ENCODE results near the gene UNKL.

Gene UNKL

GRCh38 chr16:1432388-1433262, 18.1 kb upstream of the UNKL start:
- Histone ChIP-seq H3K4me3 (ENCODE audit: insufficient read depth, low read depth, low read length, poor library complexity, severe bottlenecking) (no peak overlapping the region), H3K4me1 (ENCODE audit: control insufficient read depth, insufficient read depth, low read length, poor library complexity, severe bottlenecking) (no peaks in the 10 kb centered on the region), H3K36me3 (ENCODE audit: control insufficient read depth, insufficient read depth, low read length) (no peaks in the 10 kb centered on the region), H3K9me3 (ENCODE audit: control insufficient read depth, low read length) (no peaks in the 10 kb centered on the region), H3K27ac (ENCODE audit: insufficient read depth, low read length, poor library complexity, severe bottlenecking) (no peak overlapping the region), H3K27me3 (replicated peaks; ENCODE audit: control insufficient read depth, insufficient read depth, low read length, poor library complexity, severe bottlenecking) (no peaks in the 10 kb centered on the region)
- no peak for DNase-seq

- Histone ChIP-seq H3K4me1 (ENCODE audit: control insufficient read depth, insufficient read depth, low read length, poor library complexity, severe bottlenecking) (no peaks in the 10 kb centered on the region), H3K36me3 (ENCODE audit: control insufficient read depth, insufficient read depth, low read length) (no peaks in the 10 kb centered on the region), H3K27ac (ENCODE audit: insufficient read depth, low read length, poor library complexity, severe bottlenecking) (no peak overlapping the region), H3K27me3 (replicated peaks; ENCODE audit: control insufficient read depth, insufficient read depth, low read length, poor library complexity, severe bottlenecking) (no peaks in the 10 kb centered on the region), H3K4me3 (ENCODE audit: insufficient read depth, low read depth, low read length, poor library complexity, severe bottlenecking) (no peak overlapping the region), H3K9me3 (ENCODE audit: control insufficient read depth, low read length) (no peaks in the 10 kb centered on the region)
- no peak for DNase-seq
Measured at GRCh38 chr16:1431497-1432270, 17.2 kb upstream of the UNKL start.

GRCh38 chr16:1430759-1431496, 16.4 kb upstream of the UNKL start, which contains the start of gene PERCC1:
TSS of gene PERCC1 (plus strand) at chr16:1431078. CDS start at chr16:1432594, 1,516 bp downstream.
- no peak for DNase-seq
- no peaks in the 10 kb centered on the region for H3K4me1 ChIP-seq (ENCODE audit: control insufficient read depth, insufficient read depth, low read length, poor library complexity, severe bottlenecking)
- H3K27me3 ChIP-seq (replicated peaks; ENCODE audit: control insufficient read depth, insufficient read depth, low read length, poor library complexity, severe bottlenecking) = no peaks in the 10 kb centered on the region
- no peaks in the 10 kb centered on the region for H3K9me3 ChIP-seq (ENCODE audit: control insufficient read depth, low read length)
- no peak within 1 kb of the TSS for H3K4me3 ChIP-seq (ENCODE audit: insufficient read depth, low read depth, low read length, poor library complexity, severe bottlenecking)
- no peaks in the 10 kb centered on the region for H3K36me3 ChIP-seq (ENCODE audit: control insufficient read depth, insufficient read depth, low read length)
- no peak within 1 kb of the TSS for H3K27ac ChIP-seq (ENCODE audit: insufficient read depth, low read length, poor library complexity, severe bottlenecking)

GRCh38 chr16:1430214-1430758, 15.8 kb upstream of the UNKL start:
- Histone ChIP-seq H3K4me3 (ENCODE audit: insufficient read depth, low read depth, low read length, poor library complexity, severe bottlenecking) (no peak overlapping the region), H3K27me3 (replicated peaks; ENCODE audit: control insufficient read depth, insufficient read depth, low read length, poor library complexity, severe bottlenecking) (no peaks in the 10 kb centered on the region), H3K36me3 (ENCODE audit: control insufficient read depth, insufficient read depth, low read length) (no peaks in the 10 kb centered on the region), H3K9me3 (ENCODE audit: control insufficient read depth, low read length) (no peaks in the 10 kb centered on the region), H3K27ac (ENCODE audit: insufficient read depth, low read length, poor library complexity, severe bottlenecking) (no peak overlapping the region), H3K4me1 (ENCODE audit: control insufficient read depth, insufficient read depth, low read length, poor library complexity, severe bottlenecking) (no peaks in the 10 kb centered on the region)
- DNase-seq = no peak

- no peak overlapping the region for H3K4me3 ChIP-seq (ENCODE audit: insufficient read depth, low read depth, low read length, poor library complexity, severe bottlenecking)
- H3K4me1 ChIP-seq (ENCODE audit: control insufficient read depth, insufficient read depth, low read length, poor library complexity, severe bottlenecking) = no peaks in the 10 kb centered on the region
- DNase-seq = no peak
- no peaks in the 10 kb centered on the region for H3K36me3 ChIP-seq (ENCODE audit: control insufficient read depth, insufficient read depth, low read length)
- no peaks in the 10 kb centered on the region for H3K9me3 ChIP-seq (ENCODE audit: control insufficient read depth, low read length)
- H3K27me3 ChIP-seq (replicated peaks; ENCODE audit: control insufficient read depth, insufficient read depth, low read length, poor library complexity, severe bottlenecking) = no peaks in the 10 kb centered on the region
- no peak overlapping the region for H3K27ac ChIP-seq (ENCODE audit: insufficient read depth, low read length, poor library complexity, severe bottlenecking)
Measured at GRCh38 chr16:1429631-1430030, 15.1 kb upstream of the UNKL start.

GRCh38 chr16:1429012-1429411, 14.5 kb upstream of the UNKL start:
- Histone ChIP-seq H3K4me3 (ENCODE audit: insufficient read depth, low read depth, low read length, poor library complexity, severe bottlenecking) (no peak overlapping the region), H3K4me1 (ENCODE audit: control insufficient read depth, insufficient read depth, low read length, poor library complexity, severe bottlenecking) (no peaks in the 10 kb centered on the region), H3K36me3 (ENCODE audit: control insufficient read depth, insufficient read depth, low read length) (no peaks in the 10 kb centered on the region), H3K27me3 (replicated peaks; ENCODE audit: control insufficient read depth, insufficient read depth, low read length, poor library complexity, severe bottlenecking) (no peaks in the 10 kb centered on the region), H3K27ac (ENCODE audit: insufficient read depth, low read length, poor library complexity, severe bottlenecking) (no peak overlapping the region), H3K9me3 (ENCODE audit: control insufficient read depth, low read length) (no peaks in the 10 kb centered on the region)
- no peak for DNase-seq

GRCh38 chr16:1428511-1428910, 14.0 kb upstream of the UNKL start:
- Histone ChIP-seq H3K27ac (ENCODE audit: insufficient read depth, low read length, poor library complexity, severe bottlenecking) (no peak overlapping the region), H3K27me3 (replicated peaks; ENCODE audit: control insufficient read depth, insufficient read depth, low read length, poor library complexity, severe bottlenecking) (no peaks in the 10 kb centered on the region), H3K36me3 (ENCODE audit: control insufficient read depth, insufficient read depth, low read length) (no peaks in the 10 kb centered on the region), H3K4me1 (ENCODE audit: control insufficient read depth, insufficient read depth, low read length, poor library complexity, severe bottlenecking) (no peaks in the 10 kb centered on the region), H3K9me3 (ENCODE audit: control insufficient read depth, low read length) (no peaks in the 10 kb centered on the region), H3K4me3 (ENCODE audit: insufficient read depth, low read depth, low read length, poor library complexity, severe bottlenecking) (no peak overlapping the region)
- no peak for DNase-seq

- Histone ChIP-seq H3K27ac (ENCODE audit: insufficient read depth, low read length, poor library complexity, severe bottlenecking) (no peak overlapping the region), H3K4me1 (ENCODE audit: control insufficient read depth, insufficient read depth, low read length, poor library complexity, severe bottlenecking) (no peaks in the 10 kb centered on the region), H3K4me3 (ENCODE audit: insufficient read depth, low read depth, low read length, poor library complexity, severe bottlenecking) (no peak overlapping the region), H3K36me3 (ENCODE audit: control insufficient read depth, insufficient read depth, low read length) (no peaks in the 10 kb centered on the region), H3K9me3 (ENCODE audit: control insufficient read depth, low read length) (no peaks in the 10 kb centered on the region), H3K27me3 (replicated peaks; ENCODE audit: control insufficient read depth, insufficient read depth, low read length, poor library complexity, severe bottlenecking) (no peaks in the 10 kb centered on the region)
- DNase-seq = no peak
Measured at GRCh38 chr16:1427473-1428461, 13.3 kb upstream of the UNKL start.

All from effector memory CD4-positive, alpha-beta T cell (primary cell).